G401 (cell line): Measurements from ENCODE around the gene SRMS. TPM values are rescaled to one million over a fixed set of nuclear protein-coding genes. Genes with fewer than 3 reads are reported as not detected.

Experiments
- DNase-seq: peaks from one replicate; pipeline ENCODE4 v3.0.0-alpha.2; 2015; ENCODE audit warnings: low spot score
- in situ Hi-C: cut with HindIII; loops from 2 replicates; pipeline ENCODE4 v1.10.0; 2016; ENCODE audit warnings: low sequenced_read_pairs, mixed read lengths
- total RNA-seq: library from RNA; depleted of rRNA; stranded (reverse); fragments of >200 nt; shearing (Covaris generic); gene quantifications from 2 replicates; pipeline ENCODE4 v1.2.3, GENCODE V29; 2014; rRNA removed

SRMS gene
- total RNA-seq, 1 experiment from 2014 or later: not detected

DNA sequence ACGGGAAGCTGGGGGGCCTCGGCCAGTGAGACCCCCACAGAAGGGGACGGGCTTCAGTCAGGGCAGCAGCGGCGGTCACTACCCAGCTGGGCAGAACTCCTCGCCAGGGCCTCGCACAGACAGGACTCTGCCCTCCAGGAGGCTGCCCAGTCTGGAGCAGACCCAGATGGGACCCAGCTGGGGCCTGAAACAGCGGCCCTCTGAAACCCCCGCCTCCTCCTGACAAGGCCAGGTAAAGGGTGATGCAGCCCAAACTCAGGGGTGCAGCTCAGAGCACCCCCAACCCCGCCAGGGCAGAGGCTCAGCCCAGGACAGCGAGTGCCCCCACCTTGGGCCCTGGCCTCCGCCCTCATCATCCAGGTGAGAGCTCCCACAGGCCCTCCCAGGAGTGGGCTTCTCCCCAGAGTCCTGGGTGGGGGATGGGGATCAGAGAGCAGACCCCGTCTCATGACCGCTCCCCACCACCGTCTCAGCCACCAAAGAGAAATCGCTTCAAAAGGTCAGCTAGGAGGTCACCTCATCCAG, 50.9 kb downstream of the SRMS start:
- in situ Hi-C loops: no loop called here
- no peak for DNase-seq

DNA sequence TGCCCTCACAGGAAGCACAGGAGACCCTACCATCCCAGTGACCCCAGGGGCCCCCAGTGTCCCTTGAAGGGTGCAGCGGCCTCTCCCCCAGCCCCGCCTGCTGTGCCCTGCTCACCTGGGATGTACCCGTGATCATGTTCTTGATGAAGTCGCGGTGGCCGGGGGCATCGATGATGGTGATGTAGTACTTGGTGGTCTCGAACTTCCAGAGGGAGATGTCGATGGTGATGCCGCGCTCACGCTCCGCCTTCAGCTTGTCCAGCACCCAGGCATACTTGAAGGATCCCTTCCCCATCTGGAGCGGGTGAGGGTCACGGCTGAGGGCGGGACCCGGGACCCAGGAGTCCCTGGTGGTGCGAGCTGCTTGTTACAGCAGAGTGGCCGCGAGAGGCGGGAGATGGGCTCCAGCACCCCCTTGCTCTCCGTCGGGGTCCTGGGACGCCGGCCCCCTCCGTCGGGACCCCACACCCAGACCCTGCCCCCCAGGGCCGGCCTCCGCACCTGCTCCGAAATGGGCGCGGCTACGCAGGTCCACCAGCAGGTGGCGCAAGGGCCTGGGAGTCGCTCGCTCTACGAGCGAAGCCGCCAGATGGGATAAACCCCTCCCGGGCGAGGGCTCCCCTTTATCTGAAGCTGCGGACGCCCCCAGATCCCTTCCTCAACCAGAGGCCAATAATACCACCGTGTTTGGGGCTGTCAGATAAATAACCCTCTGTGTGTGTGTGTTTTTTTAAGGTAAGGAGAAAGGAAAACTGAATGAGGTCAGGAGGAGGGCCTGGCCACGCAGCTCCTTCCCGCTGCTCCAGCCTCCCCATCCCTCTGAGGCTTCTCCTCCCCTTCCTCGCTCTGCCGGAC, 51.6 kb downstream of the SRMS start:
- peak; percentile 78 for DNase-seq
- in situ Hi-C loops: no loop called here

- in situ Hi-C loops: no loop called here
- no peak for DNase-seq
Observed at GRCh38 chr20:63495167-63495720, 52.3 kb downstream of the SRMS start.

DNA sequence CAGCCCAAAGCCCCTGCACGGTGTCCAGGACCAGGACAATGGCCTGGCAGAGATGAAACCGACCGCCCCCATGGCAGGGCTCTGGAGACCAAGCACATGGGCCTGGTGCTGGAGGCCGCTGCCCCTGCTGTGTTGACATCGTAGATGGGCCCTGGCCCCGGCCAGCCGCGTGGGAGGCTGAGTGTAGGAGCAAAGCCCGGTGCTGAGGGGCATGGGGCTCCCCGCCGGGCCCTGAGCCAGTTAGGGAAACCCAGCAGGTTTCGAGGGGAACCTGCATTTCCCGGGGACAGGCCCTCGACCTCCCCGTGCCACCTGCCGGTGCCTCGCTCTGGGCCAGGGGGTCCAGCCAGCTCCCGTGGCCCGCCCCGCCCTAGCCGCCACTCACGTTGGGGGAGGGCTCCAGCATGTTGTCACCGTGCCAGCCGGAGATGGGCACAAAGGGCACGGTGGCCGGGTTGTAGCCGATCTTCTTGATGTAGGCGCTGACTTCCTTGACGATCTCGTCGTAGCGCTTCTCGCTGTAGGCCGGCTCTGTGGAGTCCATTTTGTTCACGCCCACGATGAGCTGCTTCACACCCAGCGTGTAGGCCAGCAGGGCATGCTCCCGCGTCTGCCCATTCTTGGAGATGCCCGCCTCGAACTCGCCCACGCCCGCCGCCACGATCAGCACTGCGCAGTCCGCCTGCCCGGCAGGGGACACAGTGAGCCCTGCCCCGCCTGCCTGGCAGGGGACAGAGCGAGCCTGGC, 53.0 kb downstream of the SRMS start:
- no peak for DNase-seq

GRCh38 chr20:63494084-63494419, 53.5 kb downstream of the SRMS start:
- DNase-seq: peak; percentile 54
- in situ Hi-C loops: no loop called here

More for the DNA sequence above, 53.0 kb downstream of the SRMS start:
- in situ Hi-C loops: no loop called here

GRCh38 chr20:63493563-63494020, 54.0 kb downstream of the SRMS start:
- no peak for DNase-seq
- in situ Hi-C loops: no loop called here

DNA sequence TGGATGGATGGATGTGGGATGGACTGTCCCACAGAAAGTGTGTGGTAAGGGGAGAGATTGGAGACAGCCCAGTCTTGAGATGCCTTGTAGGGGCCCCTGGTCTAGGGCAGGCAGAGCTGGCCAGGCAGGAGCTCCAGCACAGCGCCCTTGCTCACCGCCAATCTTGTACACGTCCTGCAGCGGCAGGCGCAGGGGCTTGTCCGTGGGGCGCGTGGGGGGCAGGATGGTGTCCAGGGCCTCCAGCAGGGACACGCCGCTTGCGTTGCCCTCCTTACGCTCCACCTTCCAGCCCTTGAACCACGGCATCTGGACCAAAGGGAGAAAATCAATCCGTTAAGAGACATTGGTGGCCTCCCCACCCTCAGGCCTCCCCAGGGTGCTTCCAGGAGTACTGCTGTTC, 54.6 kb downstream of the SRMS start:
- DNase-seq: no peak
- in situ Hi-C loops: no loop called here

DNA sequence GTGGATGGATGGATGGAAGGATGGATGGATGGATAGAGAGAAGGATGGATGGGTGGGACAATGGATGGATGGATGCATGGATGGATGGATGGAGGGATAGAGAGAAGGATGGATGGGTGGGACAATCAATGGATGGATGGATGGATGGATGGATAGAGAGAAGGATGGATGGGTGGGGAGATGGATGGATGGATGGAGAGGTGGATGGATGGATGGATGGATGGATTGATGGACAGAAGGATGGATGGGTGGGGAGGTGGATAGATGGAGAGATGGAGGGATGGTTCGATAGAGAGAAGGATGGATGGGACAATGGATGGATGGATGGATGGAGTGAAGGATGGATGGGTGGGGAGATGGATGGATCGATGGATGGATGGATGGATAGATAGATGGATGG, 55.0 kb downstream of the SRMS start:
- in situ Hi-C loops: no loop called here

GRCh38 chr20:63491635-63492230, 55.8 kb downstream of the SRMS start:
- in situ Hi-C loops: no loop called here
- DNase-seq: no peak

More for the DNA sequence above, 55.0 kb downstream of the SRMS start:
- no peak for DNase-seq

DNA sequence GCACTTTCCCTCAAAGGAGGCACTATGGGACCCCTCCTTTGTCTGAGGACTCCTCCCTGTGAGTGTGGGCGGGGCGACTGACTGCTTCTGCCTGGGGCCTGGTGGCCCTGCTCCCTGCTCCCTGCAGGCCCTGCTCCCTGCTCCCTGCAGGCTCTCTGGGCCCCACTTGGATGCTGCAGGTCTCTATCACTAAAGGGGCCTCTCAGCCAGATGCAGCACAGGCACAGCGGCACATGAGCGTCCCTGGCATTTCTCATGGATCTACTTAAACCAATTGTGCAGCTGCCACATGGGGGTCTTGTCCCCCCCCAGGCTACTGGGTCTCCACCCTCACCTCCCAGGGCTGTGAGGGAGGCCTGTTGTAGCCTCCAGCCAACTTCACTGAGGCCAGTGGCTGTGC, 56.5 kb downstream of the SRMS start:
- in situ Hi-C loops: no loop called here
- no peak for DNase-seq

Other genes with a start within 250 kb of the SRMS start
- 0.37 and 1.4 TPM in 2 replicates for gene CHRNA4, start 186.4 kb downstream of the SRMS start, total RNA-seq
- 133 and 160 TPM in 2 replicates for gene KCNQ2, start 75.1 kb downstream of the SRMS start, total RNA-seq
- 47.5 and 58.1 TPM in 2 replicates for gene EEF1A2, start 48.7 kb downstream of the SRMS start, total RNA-seq
- gene PPDPF, start 27.0 kb downstream of the SRMS start, total RNA-seq: 31.9 and 38.0 TPM in 2 replicates
- gene PTK6, start 10.4 kb downstream of the SRMS start, total RNA-seq: 0.10 TPM in 1 of 2 replicates, not detected in the other
- 0.86 and 1.4 TPM in 2 replicates for gene FNDC11, start 6.4 kb upstream of the SRMS start, total RNA-seq
- gene HELZ2, start 26.5 kb upstream of the SRMS start, total RNA-seq: 10.1 and 14.3 TPM in 2 replicates
- gene GMEB2, start 79.4 kb upstream of the SRMS start, total RNA-seq: 19.3 and 19.7 TPM in 2 replicates
- 179 and 180 TPM in 2 replicates for gene STMN3, start 105.7 kb upstream of the SRMS start, total RNA-seq
- 18.5 and 18.7 TPM in 2 replicates for gene RTEL1, start 110.6 kb upstream of the SRMS start, total RNA-seq
- not detected in 2 replicates for gene TNFRSF6B, start 148.9 kb upstream of the SRMS start, total RNA-seq
- 33.0 and 36.7 TPM in 2 replicates for gene ARFRP1, start 160.2 kb upstream of the SRMS start, total RNA-seq
- gene ZGPAT, start 160.3 kb upstream of the SRMS start, total RNA-seq: 49.4 and 52.7 TPM in 2 replicates
- gene LIME1, start 188.9 kb upstream of the SRMS start, total RNA-seq: 12.6 and 15.1 TPM in 2 replicates
- gene SLC2A4RG, start 192.0 kb upstream of the SRMS start, total RNA-seq: 71.8 and 118 TPM in 2 replicates